Prostate gland (tissue), 2 donors: ENCODE data around the gene PAQR8. TPM values are rescaled to one million over a fixed set of nuclear protein-coding genes. Genes with fewer than 3 reads are reported as not detected.
"Not testable (repeated sequence)": the region's sequence is repeated elsewhere in the genome, so short reads cannot be mapped to it uniquely, and the experiment has no call there.

Experiments
- DNase-seq: peaks from one replicate; pipeline ENCODE4 v3.0.0-alpha.2; 2019; ENCODE audit warnings: low spot score
- H3K27ac ChIP-seq, 2 donors: fragments of 200-600 bp; sonication (generic); 2 replicates each; pipeline ENCODE4 v1.5.1; 2017 to 2019
- H3K27me3 ChIP-seq: fragments of 200-600 bp; sonication (generic); replicated peaks from 2 replicates; pipeline ENCODE4 v1.5.1; 2019; ENCODE audit not compliant: insufficient read depth
- H3K36me3 ChIP-seq, 2 donors: fragments of 200-600 bp; sonication (generic); 1 replicate in 1 of 2; 2 replicates in 1 of 2; pipeline versions ENCODE4 v1.5.1 to v1.8.1; 2017 to 2019
- H3K4me1 ChIP-seq: fragments of 200-600 bp; sonication (generic); replicated peaks from 2 replicates; pipeline ENCODE4 v1.5.1; 2019
- H3K4me3 ChIP-seq, 2 donors: fragments of 200-600 bp; sonication (generic); 2 replicates each; pipeline ENCODE4 v1.5.1; 2017 to 2019
- H3K9me3 ChIP-seq: fragments of 200-600 bp; sonication (generic); 2 replicates; pipeline ENCODE4 v1.5.1; 2017
- POLR2A ChIP-seq: fragments of 450-650 bp; IDR thresholded peaks from one replicate; pipeline ENCODE4 v1.6.1; 2016; ENCODE audit warnings: antibody characterized with exemption, mild to moderate bottlenecking
- POLR2AphosphoS5 ChIP-seq: sonication (generic); formaldehyde crosslinking; IDR thresholded peaks from one replicate; pipeline ENCODE4 v1.6.1; 2017; ENCODE audit warnings: antibody characterized with exemption
- WGBS: methylation state at CpG from one replicate; pipeline ENCODE4 v1.1.5; 2018; 5-methylcytosine and 5-hydroxymethylcytosine counted together
- intact Hi-C: fragments of 100-400 bp; cut with DNase I; formaldehyde crosslinking; loops from one replicate; pipeline ENCODE4 v1.14.2; 2022
- total RNA-seq, 2 donors: library from RNA; depleted of rRNA; stranded (reverse); fragments of >200 nt; gene quantifications; one replicate each; pipeline ENCODE4 v1.1.0, GENCODE V29; 2016
- TF ChIP-seq, protein P1 (sequence below), 4 experiments: fragments of 200-600 bp in 2 of 4; fragments of 450-650 bp in 2 of 4; sonication (generic) in 2 of 4; IDR thresholded peaks; 1 replicate in 3 of 4; 2 replicates in 1 of 4; pipeline ENCODE4 v1.5.1; 2016 to 2019; ENCODE audit warnings: antibody characterized with exemption in 4 of 4, mild to moderate bottlenecking in 2 of 4, moderate library complexity in 2 of 4

The PAQR8 gene
- total RNA-seq, 2 donors from 2014 or later = 9.9 to 15.8 TPM

DNA sequence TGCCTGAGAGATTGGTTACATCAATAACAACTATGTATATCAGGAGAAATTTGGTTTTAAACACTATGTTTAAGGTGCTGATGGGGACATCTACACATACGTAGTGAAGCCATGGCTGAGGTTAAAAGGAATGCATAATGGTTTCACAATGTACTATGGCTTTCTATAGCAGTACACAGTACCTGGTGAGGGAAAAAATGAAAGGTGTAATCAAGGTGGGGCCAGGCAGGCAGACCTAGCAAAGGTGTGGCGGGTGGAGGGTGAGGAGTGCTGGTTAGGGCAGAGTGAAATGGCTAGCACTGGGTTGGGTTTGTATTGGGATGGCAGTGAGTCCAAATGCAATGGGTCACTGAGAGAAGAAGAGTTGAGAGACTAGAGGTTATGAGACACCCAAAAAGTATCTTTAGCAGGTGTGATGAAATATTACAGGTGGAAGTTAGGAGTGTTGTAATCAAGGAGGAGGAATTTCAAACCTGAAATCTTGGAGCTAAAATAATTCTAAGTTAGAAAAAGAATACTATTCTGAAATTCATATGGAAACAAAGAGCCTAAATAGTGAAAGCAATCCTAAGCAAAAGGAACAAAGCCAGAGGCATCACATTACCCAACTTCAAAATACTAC is 22.3 kb downstream of the PAQR8 start:
- WGBS = 97% methylated on average over 2 of the region's 2 CpGs
- Histone ChIP-seq H3K27me3 (no peaks in the 10 kb centered on the region), H3K4me1 (no peaks in the 10 kb centered on the region), H3K27ac (no peak overlapping the region), H3K4me3 (no peak overlapping the region), H3K9me3 (no peaks in the 10 kb centered on the region), H3K36me3 (no peaks in the 10 kb centered on the region)
- no peak for DNase-seq
- TF ChIP-seq, protein P1, sequence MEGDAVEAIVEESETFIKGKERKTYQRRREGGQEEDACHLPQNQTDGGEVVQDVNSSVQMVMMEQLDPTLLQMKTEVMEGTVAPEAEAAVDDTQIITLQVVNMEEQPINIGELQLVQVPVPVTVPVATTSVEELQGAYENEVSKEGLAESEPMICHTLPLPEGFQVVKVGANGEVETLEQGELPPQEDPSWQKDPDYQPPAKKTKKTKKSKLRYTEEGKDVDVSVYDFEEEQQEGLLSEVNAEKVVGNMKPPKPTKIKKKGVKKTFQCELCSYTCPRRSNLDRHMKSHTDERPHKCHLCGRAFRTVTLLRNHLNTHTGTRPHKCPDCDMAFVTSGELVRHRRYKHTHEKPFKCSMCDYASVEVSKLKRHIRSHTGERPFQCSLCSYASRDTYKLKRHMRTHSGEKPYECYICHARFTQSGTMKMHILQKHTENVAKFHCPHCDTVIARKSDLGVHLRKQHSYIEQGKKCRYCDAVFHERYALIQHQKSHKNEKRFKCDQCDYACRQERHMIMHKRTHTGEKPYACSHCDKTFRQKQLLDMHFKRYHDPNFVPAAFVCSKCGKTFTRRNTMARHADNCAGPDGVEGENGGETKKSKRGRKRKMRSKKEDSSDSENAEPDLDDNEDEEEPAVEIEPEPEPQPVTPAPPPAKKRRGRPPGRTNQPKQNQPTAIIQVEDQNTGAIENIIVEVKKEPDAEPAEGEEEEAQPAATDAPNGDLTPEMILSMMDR (IDR thresholded peaks at IDR 0.05) = no peak
- TF ChIP-seq POLR2A (no peak), POLR2AphosphoS5 (no peak)
- intact Hi-C loops = no loop called here

DNA sequence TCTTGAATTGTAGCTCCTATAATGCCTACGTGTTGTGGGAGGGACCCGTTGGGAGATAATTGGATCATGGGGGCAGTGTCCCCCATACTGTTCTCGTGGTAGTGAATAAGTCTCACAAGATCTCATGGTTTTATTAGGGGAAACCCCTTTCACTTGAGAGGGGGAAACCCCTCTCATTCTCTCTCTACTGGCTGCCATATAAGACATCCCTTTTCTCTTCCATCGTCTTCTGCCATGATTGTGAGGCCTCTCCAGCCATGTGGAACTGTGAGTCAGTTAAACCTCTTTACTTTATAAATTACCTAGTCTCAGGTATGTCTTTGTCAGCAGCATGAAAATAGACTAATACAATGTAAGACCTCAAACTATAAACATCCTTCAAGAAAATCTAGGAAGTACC is 23.1 kb downstream of the PAQR8 start:
- Histone ChIP-seq H3K27me3 (no peaks in the 10 kb centered on the region), H3K9me3 (no peaks in the 10 kb centered on the region), H3K36me3 (no peaks in the 10 kb centered on the region), H3K4me3 (no peak overlapping the region), H3K27ac (no peak overlapping the region), H3K4me1 (no peaks in the 10 kb centered on the region)
- DNase-seq = no peak
- intact Hi-C loops = no loop called here
- TF ChIP-seq, protein P1 (IDR thresholded peaks at IDR 0.05) = no peak
- TF ChIP-seq POLR2A (no peak), POLR2AphosphoS5 (no peak)
- 98% methylated on average over 4 of the region's 4 CpGs for WGBS

DNA sequence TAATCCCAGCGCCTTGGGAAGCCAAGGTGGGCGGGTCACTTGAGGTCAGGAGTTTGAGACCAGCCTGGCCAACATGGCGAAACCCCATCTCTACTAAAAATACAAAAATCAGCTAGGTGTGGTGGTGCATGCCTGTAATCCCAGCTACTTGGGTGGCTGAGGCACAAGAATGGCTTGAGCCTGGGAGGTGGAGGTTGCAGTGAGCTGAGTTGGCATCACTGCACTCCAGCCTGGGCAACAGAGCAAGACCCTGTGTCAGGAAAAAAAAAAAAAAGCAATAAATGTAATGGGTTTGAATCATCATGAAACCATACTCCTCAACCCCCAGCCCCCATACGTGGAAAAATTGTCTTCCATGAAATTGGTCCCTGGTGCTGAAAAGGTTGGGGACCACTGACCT is 26.2 kb downstream of the PAQR8 start:
- H3K4me1 ChIP-seq, H3K4me3 ChIP-seq, H3K27me3 ChIP-seq, intact Hi-C loops, H3K9me3 ChIP-seq, DNase-seq, H3K36me3 ChIP-seq: not testable (repeated sequence)
- peak overlapping the region in 1 of 2 donors; percentile 38 for H3K27ac ChIP-seq
- WGBS = 71% methylated on average over 4 of the region's 4 CpGs

DNA sequence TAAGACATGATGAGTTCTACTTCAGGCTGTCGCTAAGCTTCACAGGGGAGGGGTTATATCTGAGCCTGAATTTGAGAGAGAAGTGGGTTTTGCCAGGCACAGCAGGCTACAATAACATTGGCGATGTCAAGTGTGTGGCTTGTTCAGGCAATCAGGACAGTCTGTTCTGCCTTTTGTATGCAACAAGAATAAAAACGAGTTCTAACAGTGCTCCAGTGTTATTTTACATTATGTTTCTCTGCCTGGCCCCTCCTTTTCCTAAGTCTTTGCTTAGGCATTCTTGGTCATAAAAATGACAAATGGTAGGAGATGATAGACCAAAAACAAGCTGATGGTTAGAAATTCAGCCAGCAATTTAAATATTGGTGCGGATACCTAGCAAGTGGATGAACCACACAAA is 26.8 kb downstream of the PAQR8 start:
- WGBS = 30% methylated on average over 4 of the region's 4 CpGs
- no peaks in the 10 kb centered on the region for H3K9me3 ChIP-seq
- intact Hi-C loops = no loop called here
- no peaks in the 10 kb centered on the region for H3K36me3 ChIP-seq
- DNase-seq = peak; percentile 7
- TF ChIP-seq POLR2AphosphoS5 = peak; percentile 16
- TF ChIP-seq, protein P1 (IDR thresholded peaks at IDR 0.05) = no peak
- no peaks in the 10 kb centered on the region for H3K27me3 ChIP-seq
- H3K4me3 ChIP-seq = no peak overlapping the region
- H3K27ac ChIP-seq = peak overlapping the region in 1 of 2 donors; percentile 38
- H3K4me1 ChIP-seq = no peaks in the 10 kb centered on the region

DNA sequence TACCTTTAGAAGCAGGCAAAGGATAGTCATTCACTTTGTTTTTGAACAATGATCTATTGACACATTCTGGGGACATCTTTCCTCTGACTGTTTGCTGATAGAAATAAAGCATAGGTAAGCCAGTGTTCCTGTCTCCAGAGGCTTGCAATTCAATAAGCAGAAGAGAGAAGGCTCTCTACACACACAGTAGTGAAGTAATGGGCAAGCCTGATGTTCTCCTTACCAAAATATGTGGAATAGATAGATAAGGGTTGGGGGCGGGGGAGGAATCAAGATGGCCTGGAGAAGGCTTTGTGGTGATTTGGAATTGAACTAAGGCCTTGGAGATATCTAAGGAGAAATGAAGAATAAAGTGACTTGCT is 27.3 kb downstream of the PAQR8 start:
- Histone ChIP-seq H3K36me3 (no peaks in the 10 kb centered on the region), H3K4me3 (no peak overlapping the region), H3K4me1 (no peaks in the 10 kb centered on the region), H3K9me3 (no peaks in the 10 kb centered on the region), H3K27ac (peak overlapping the region in 1 of 2 donors; percentile 40), H3K27me3 (no peaks in the 10 kb centered on the region)
- 63% methylated on average over 1 of the region's 1 CpG for WGBS
- intact Hi-C loops = no loop called here
- TF ChIP-seq, protein P1 (IDR thresholded peaks at IDR 0.05) = no peak
- TF ChIP-seq POLR2AphosphoS5 (no peak), POLR2A (no peak)
- no peak for DNase-seq
